Esophagus squamous epithelium (tissue), 4 donors: ENCODE measurements around the gene CRB1.

Experiments used
- CTCF ChIP-seq, 6 experiments: fragments of 450-650 bp in 4 of 6; fragments of 200-600 bp in 2 of 6; sonication (generic) in 2 of 6; IDR thresholded peaks; one replicate each; pipeline ENCODE4 v1.5.1; 2016 to 2019; ENCODE audit warnings: antibody characterized with exemption in 6 of 6, mild to moderate bottlenecking in 4 of 6, moderate library complexity in 4 of 6
- POLR2A ChIP-seq, 4 donors: fragments of 450-650 bp; IDR thresholded peaks; one replicate each; pipeline ENCODE4 v1.6.1; 2017; ENCODE audit warnings: antibody characterized with exemption in 4 of 4, mild to moderate bottlenecking in 4 of 4, moderate library complexity in 3 of 4

DNA sequence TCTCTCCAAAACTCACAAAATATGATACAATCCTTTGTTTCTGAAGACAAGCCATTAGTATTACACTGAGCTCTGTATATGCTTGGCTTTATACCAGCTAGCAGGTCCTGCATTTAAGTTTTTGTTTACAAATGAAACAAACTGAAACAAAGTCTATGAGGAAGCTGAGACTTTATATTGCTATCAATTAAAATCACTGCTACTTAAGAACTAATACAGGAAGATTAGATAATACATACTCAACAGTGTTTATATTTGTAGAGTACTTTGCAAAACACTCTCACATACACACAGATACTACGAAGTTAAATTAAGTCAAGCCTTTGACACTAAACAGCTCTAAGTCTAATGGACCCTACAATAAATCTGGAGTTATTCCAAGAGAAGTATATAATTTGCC lies 247.4 kb downstream of the CRB1 start:
- TF ChIP-seq CTCF (IDR thresholded peaks at IDR 0.05) (no peak), POLR2A (IDR thresholded peaks at IDR 0.05) (no peak)
